Endothelial cell of umbilical vein (primary cell): ENCODE data around the gene PARD3B. TPM values are rescaled to one million over a fixed set of nuclear protein-coding genes. Genes with fewer than 3 reads are reported as not detected.

ENCODE experiments used
- BruUV-seq: library from RNA; stranded (reverse); fragments of 400-500 nt; replicated peaks from 2 replicates; lab custom pipeline; 2021; lab: Mats Ljungman, UMichigan
- CTCF ChIA-PET: fragments of 300-600, 350-600 bp; sonication (Branson Sonifier 250); formaldehyde crosslinking; loops from one replicate; lab custom pipeline; 2021; ENCODE audit warnings: antibody characterized with exemption, inconsistent platforms; lab: Charles Lee
- POLR2A ChIA-PET: fragments of 300-600, 350-600 bp; sonication (Branson Sonifier 250); formaldehyde crosslinking; loops from one replicate; lab custom pipeline; 2021; ENCODE audit warnings: antibody characterized with exemption, inconsistent platforms; lab: Charles Lee
- DNase-seq: peaks from one replicate; pipeline ENCODE4 v3.0.0-alpha.2; 2011; ENCODE audit warnings: low read depth, low spot score
- FAIRE-seq: peaks from 2 replicates; lab custom pipeline; 2011; peaks lifted over from hg19 to GRCh38; lab: Jason Lieb, UNC
- H2AFZ ChIP-seq: 2 replicates; pipeline ENCODE4 v1.6.0; 2012; ENCODE audit warnings: low read depth, low read length, control low read depth, inconsistent platforms
- H3K27ac ChIP-seq: 2 replicates; pipeline ENCODE4 v1.5.1; 2011; ENCODE audit warnings: low read depth, mild to moderate bottlenecking, control low read depth, low read length, moderate library complexity; ENCODE audit not compliant: insufficient read depth
- H3K27me3 ChIP-seq, 2 experiments: 2 replicates each; pipeline versions ENCODE4 v1.6.0 to v1.6.1; 2011; ENCODE audit warnings: low read length in 2 of 2, mixed read lengths in 1 of 2; ENCODE audit not compliant: control insufficient read depth in 2 of 2, insufficient read depth in 2 of 2
- H3K36me3 ChIP-seq, 2 experiments: 2 replicates in 1 of 2; 3 replicates in 1 of 2; pipeline ENCODE4 v1.5.1; 2011; ENCODE audit warnings: low read length in 2 of 2, mild to moderate bottlenecking in 1 of 2, moderate library complexity in 1 of 2; ENCODE audit not compliant: control insufficient read depth in 2 of 2, insufficient read depth in 2 of 2; ENCODE audit errors: extremely low read depth in 1 of 2
- H3K4me1 ChIP-seq: 3 replicates; pipeline ENCODE4 v1.5.1; 2011; ENCODE audit warnings: mild to moderate bottlenecking, low read length; ENCODE audit not compliant: control insufficient read depth, insufficient read depth; ENCODE audit errors: extremely low read depth
- H3K4me2 ChIP-seq: 2 replicates; pipeline ENCODE4 v1.6.1; 2011; ENCODE audit warnings: low read length, control low read depth, mixed read lengths; ENCODE audit not compliant: insufficient read depth
- H3K4me3 ChIP-seq, 3 experiments: fragments of 200-600 bp in 1 of 3; sonication (generic), shearing (Covaris generic) in 1 of 3; replicated peaks in 1 of 3; 2 replicates each; pipeline ENCODE4 v1.5.1; 2011 to 2016; ENCODE audit warnings: control low read depth in 3 of 3, low read length in 3 of 3, mild to moderate bottlenecking in 2 of 3, inconsistent platforms in 1 of 3, low read depth in 1 of 3, moderate library complexity in 1 of 3; ENCODE audit not compliant: insufficient read depth in 1 of 3
- H3K79me2 ChIP-seq: 2 replicates; pipeline ENCODE4 v1.6.0; 2012; ENCODE audit warnings: low read length, inconsistent platforms; ENCODE audit not compliant: control insufficient read depth, insufficient read depth
- H3K9ac ChIP-seq: replicated peaks from 2 replicates; pipeline ENCODE3; 2011; ENCODE audit warnings: low read length, control low read depth; ENCODE audit not compliant: insufficient read depth; ENCODE audit errors: extremely low read depth
- H3K9me1 ChIP-seq: replicated peaks from 3 replicates; pipeline ENCODE4 v1.6.0; 2011; ENCODE audit warnings: mild to moderate bottlenecking, low read length; ENCODE audit not compliant: control insufficient read depth, insufficient read depth; ENCODE audit errors: extremely low read depth
- H3K9me3 ChIP-seq: replicated peaks from 2 replicates; pipeline ENCODE4 v1.5.1; 2012; ENCODE audit warnings: low read length, inconsistent platforms; ENCODE audit not compliant: control insufficient read depth, insufficient read depth
- H4K20me1 ChIP-seq: replicated peaks from 2 replicates; pipeline ENCODE3; 2011; ENCODE audit warnings: mild to moderate bottlenecking, low read length; ENCODE audit not compliant: control insufficient read depth, insufficient read depth; ENCODE audit errors: extremely low read depth
- CTCF ChIP-seq, 2 donors: IDR thresholded peaks; 1 replicate in 1 of 2; 2 replicates in 1 of 2; pipeline ENCODE4 v1.5.1; 2011; ENCODE audit warnings: low read length in 2 of 2, mild to moderate bottlenecking in 2 of 2, moderate library complexity in 2 of 2, control low read depth in 1 of 2, inconsistent platforms in 1 of 2, low read depth in 1 of 2; ENCODE audit not compliant: insufficient read depth in 1 of 2; ENCODE audit errors: extremely low read depth in 1 of 2
- FOS ChIP-seq: IDR thresholded peaks from 2 replicates; pipeline ENCODE4 v1.6.1; 2011; ENCODE audit warnings: mild to moderate bottlenecking, low read length, moderate library complexity, borderline replicate concordance; ENCODE audit not compliant: insufficient read depth
- GATA2 ChIP-seq: IDR thresholded peaks from 2 replicates; pipeline ENCODE4 v1.7.0; 2011; ENCODE audit warnings: low read depth, mild to moderate bottlenecking, moderate library complexity, mixed read lengths, low read length; ENCODE audit not compliant: insufficient read length, insufficient read depth
- JUN ChIP-seq: IDR thresholded peaks from 2 replicates; pipeline ENCODE4 v1.6.1; 2011; ENCODE audit warnings: borderline replicate concordance, low read depth; ENCODE audit not compliant: insufficient read length, insufficient read depth
- MYC ChIP-seq: IDR thresholded peaks from one replicate; pipeline ENCODE4 v1.6.1; 2011; ENCODE audit warnings: mild to moderate bottlenecking, low read depth, low read length
- POLR2A ChIP-seq: IDR thresholded peaks from 2 replicates; pipeline ENCODE4 v1.6.1; 2012; ENCODE audit warnings: low read depth, mild to moderate bottlenecking, control low read depth, low read length
- dilution Hi-C: fragments of 300-500 bp; cut with MboI; formaldehyde crosslinking; loops from one replicate; pipeline ENCODE4 v1.15.0; 2019; ENCODE audit warnings: low sequenced_read_pairs; ENCODE audit not compliant: extremely low pct_ligation_motif_present
- intact Hi-C: fragments of 100-400 bp; cut with micrococcal nuclease; formaldehyde crosslinking; loops from one replicate; pipeline ENCODE4 v1.10.0; 2022
- polyA plus RNA-seq, 4 experiments: library from polyadenylated mRNA; depleted of rRNA in 3 of 4; stranded (reverse) in 3 of 4; unstranded in 1 of 4; fragments of >200 nt; gene quantifications; 2 replicates each; pipeline versions ENCODE4 v1.2.1 to v1.2.3, GENCODE V29; 2011 to 2012; ENCODE audit warnings: missing spikeins in 1 of 4
- total RNA-seq: library from RNA; stranded (reverse); gene quantifications from 2 replicates; pipeline ENCODE4 v1.2.3, GENCODE V29; 2021

The PARD3B gene
- total and polyA plus RNA-seq, 2 donors (not counting 3 experiments of a cell fraction or from before 2014, with no cell fraction given), result 2.2 to 30.9 TPM

- Histone ChIP-seq H3K36me3 (no peaks in the 10 kb centered on the region), H3K4me3 (no peak overlapping the region), H3K9me3 (no peaks in the 10 kb centered on the region), H3K9me1 (no peaks in the 10 kb centered on the region), H3K4me2 (peak overlapping the region; percentile 37), H3K27me3 (no peaks in the 10 kb centered on the region), H3K27ac (peak overlapping the region; percentile 94), H3K4me1 (peaks cover 82% of the 10 kb centered on the region), H3K79me2 (peaks cover 5% of the 10 kb centered on the region), H4K20me1 (no peaks in the 10 kb centered on the region), H2AFZ (no peak overlapping the region), H3K9ac (peak overlapping the region; percentile 70)
- ChIA-PET POLR2A (interaction anchor here (0.7 kb wide), 1 partner anchor 12 kb away, joined by 3 read pairs; no protein-coding TSS in a partner anchor), CTCF (interaction anchor here (2.1 kb wide), 1 partner anchor 23 kb away, joined by 9 read pairs; no protein-coding TSS in a partner anchor)
- FAIRE-seq (no peak), DNase-seq (peak; percentile 75)
- dilution Hi-C loops, result no loop called here
- no TSS peak for BruUV-seq
- TF ChIP-seq JUN (peak; percentile 95), POLR2A (no peak), MYC (no peak), GATA2 (peak; percentile 41), FOS (peak; percentile 30), CTCF (IDR thresholded peaks at IDR 0.05; ENCODE audit: extremely low read depth in 1 of 2, insufficient read depth in 1 of 2, low read depth in 1 of 2, low read length in 2 of 2) (no peak)
- intact Hi-C loops, result loop anchor here (1.0 to 10.0 kb wide), 4 partner anchors 131 to 985 kb away; no protein-coding TSS in a partner anchor
These were observed 124.1 kb downstream of the PARD3B start for GRCh38 chr2:204669382-204669781.
